ENCODE measurements around the gene GDNF. TPM values are rescaled to one million over a fixed set of nuclear protein-coding genes. Genes with fewer than 3 reads are reported as not detected.

Gene GDNF
- total RNA-seq, 1 experiment from 2014 or later, result 0.85 TPM

- no peak for DNase-seq
- no peak for TF ChIP-seq EZH2 (IDR thresholded peaks at IDR 0.05; ENCODE audit: low read depth)
- TF ChIP-seq CTCF (conservative IDR thresholded peaks at IDR 0.05), result no peak
- Histone ChIP-seq H3K9me3 (ENCODE audit: insufficient read depth, low read depth) (peaks cover 4% of the 10 kb centered on the region; the same call in 1 of the 2 replicates), H3K27ac (no peak overlapping the region), H3K4me2 (no peak overlapping the region), H3K4me1 (replicated peaks; ENCODE audit: insufficient read depth) (no peaks in the 10 kb centered on the region), H3K9me2 (ENCODE audit: insufficient read depth) (no peaks in the 10 kb centered on the region), H2AFZ (no peak overlapping the region), H3K79me2 (ENCODE audit: low read depth) (no peaks in the 10 kb centered on the region), H3F3A (ENCODE audit: insufficient read depth, low read depth) (no peaks in the 10 kb centered on the region), H4K20me1 (ENCODE audit: insufficient read depth) (no peaks in the 10 kb centered on the region), H3K36me3 (ENCODE audit: low read depth) (no peaks in the 10 kb centered on the region), H3K4me3 (no peak overlapping the region), H3K27me3 (ENCODE audit: insufficient read depth, low read depth) (peaks cover 5% of the 10 kb centered on the region; the same call in 1 of the 2 replicates)
- no TSS peak for BruUV-seq (replicated peaks)
- CTCF ChIA-PET, result no interaction called here
- intact Hi-C loops (cut with micrococcal nuclease; ENCODE audit: unreplicated experiment), result no loop called here
- POLR2A ChIA-PET (ENCODE audit: unreplicated experiment), result no interaction called here
Observed at GRCh38 chr5:37882636-37883035, 42.8 kb upstream of the GDNF start.

GRCh38 chr5:37881359-37881758, 41.5 kb upstream of the GDNF start:
- no peak for TF ChIP-seq EZH2 (IDR thresholded peaks at IDR 0.05; ENCODE audit: low read depth)
- TF ChIP-seq CTCF (conservative IDR thresholded peaks at IDR 0.05), result no peak
- no peaks in the 10 kb centered on the region for H3K4me1 ChIP-seq (replicated peaks; ENCODE audit: insufficient read depth)
- ChIA-PET POLR2A (ENCODE audit: unreplicated experiment) (no interaction called here), CTCF (no interaction called here)
- intact Hi-C loops (cut with micrococcal nuclease; ENCODE audit: unreplicated experiment), result no loop called here
- no peaks in the 10 kb centered on the region for H3F3A ChIP-seq (ENCODE audit: insufficient read depth, low read depth)
- H3K4me2 ChIP-seq, result no peak overlapping the region
- no peaks in the 10 kb centered on the region for H3K79me2 ChIP-seq (ENCODE audit: low read depth)
- no peak for DNase-seq
- peaks cover 5% of the 10 kb centered on the region; the same call in 1 of the 2 replicates for H3K27me3 ChIP-seq (ENCODE audit: insufficient read depth, low read depth)
- H3K4me3 ChIP-seq, result no peak overlapping the region
- no peak overlapping the region for H3K27ac ChIP-seq
- no peaks in the 10 kb centered on the region for H3K36me3 ChIP-seq (ENCODE audit: low read depth)
- BruUV-seq (replicated peaks), result no TSS peak
- peaks cover 4% of the 10 kb centered on the region; the same call in 1 of the 2 replicates for H3K9me3 ChIP-seq (ENCODE audit: insufficient read depth, low read depth)
- no peaks in the 10 kb centered on the region for H4K20me1 ChIP-seq (ENCODE audit: insufficient read depth)
- no peaks in the 10 kb centered on the region for H3K9me2 ChIP-seq (ENCODE audit: insufficient read depth)
- no peak overlapping the region for H2AFZ ChIP-seq

GRCh38 chr5:37876943-37877342, 37.1 kb upstream of the GDNF start:
- Histone ChIP-seq H3K4me1 (replicated peaks; ENCODE audit: insufficient read depth) (no peaks in the 10 kb centered on the region), H2AFZ (no peak overlapping the region), H3K36me3 (ENCODE audit: low read depth) (no peaks in the 10 kb centered on the region), H3F3A (ENCODE audit: insufficient read depth, low read depth) (no peaks in the 10 kb centered on the region), H3K9me2 (ENCODE audit: insufficient read depth) (no peaks in the 10 kb centered on the region), H3K4me3 (no peak overlapping the region), H3K4me2 (no peak overlapping the region), H3K79me2 (ENCODE audit: low read depth) (no peaks in the 10 kb centered on the region), H3K9me3 (ENCODE audit: insufficient read depth, low read depth) (0 out of 2 replicates have a peak, but pooled peaks cover 4% of the 10 kb centered on the region), H3K27ac (no peak overlapping the region), H3K27me3 (ENCODE audit: insufficient read depth, low read depth) (peaks cover 3% of the 10 kb centered on the region; the same call in 1 of the 2 replicates), H4K20me1 (ENCODE audit: insufficient read depth) (no peaks in the 10 kb centered on the region)
- DNase-seq, result no peak
- CTCF ChIA-PET, result no interaction called here
- intact Hi-C loops (cut with micrococcal nuclease; ENCODE audit: unreplicated experiment), result no loop called here
- POLR2A ChIA-PET (ENCODE audit: unreplicated experiment), result no interaction called here
- TF ChIP-seq EZH2 (IDR thresholded peaks at IDR 0.05; ENCODE audit: low read depth), result no peak
- TF ChIP-seq CTCF (conservative IDR thresholded peaks at IDR 0.05), result no peak
- BruUV-seq (replicated peaks), result no TSS peak
